Activated T-helper 1 cell treated with anti-CD3 and anti-CD28 coated beads, Interleukin-2, amount 50 U/mL, for 16 hours (primary cell): ENCODE data around the gene SNHG17.
"Not testable (repeated sequence)": the region's sequence is repeated elsewhere in the genome, so short reads cannot be mapped to it uniquely, and the experiment has no call there.

ENCODE experiments used
- DNase-seq, 2 donors: peaks; one replicate each; pipeline ENCODE4 v3.0.0-alpha.2; 2020; ENCODE audit warnings: low read depth in 1 of 2, low spot score in 1 of 2

SNHG17 gene

DNA sequence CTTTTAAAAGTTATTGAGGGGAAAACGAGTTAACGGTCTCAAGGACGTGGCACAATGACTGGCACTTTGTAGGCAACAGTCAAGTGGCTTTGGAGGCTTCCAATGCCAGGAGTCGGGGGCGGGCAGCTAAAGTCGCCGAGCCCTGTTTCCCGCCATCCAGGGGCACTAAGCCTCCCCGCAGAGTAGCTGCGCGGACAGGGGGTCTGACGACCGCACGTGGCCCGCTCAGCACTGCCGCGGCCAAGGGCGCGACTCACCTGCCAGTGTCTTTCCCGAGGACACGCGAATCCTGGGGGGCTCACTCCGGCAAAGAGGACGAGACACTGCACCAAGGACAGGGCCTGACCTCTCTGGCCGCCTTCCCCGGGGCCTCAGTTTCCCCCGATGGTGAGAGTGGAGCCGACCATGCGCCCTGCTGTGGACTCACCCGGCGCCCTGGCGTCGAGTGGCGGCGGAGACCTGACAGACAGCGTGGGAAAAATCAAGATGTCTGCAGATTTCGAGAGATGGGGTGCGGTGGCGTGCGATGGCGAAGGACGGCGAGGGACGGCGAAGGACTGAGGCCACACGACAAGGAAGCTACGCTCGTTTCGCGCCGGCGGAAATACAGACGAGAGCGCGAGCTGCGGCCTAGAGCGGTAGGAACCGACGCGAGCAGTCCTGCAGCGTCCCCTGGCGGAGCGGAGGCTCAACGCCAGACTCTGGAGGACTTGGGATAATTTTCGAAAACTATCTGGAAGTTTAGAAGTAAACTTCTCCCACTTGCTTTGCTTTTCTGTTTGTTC lies at the start of gene SNHG17:
Gene SNHG17 (minus strand): TSS at position 559 of the 785 bp plus-strand sequence.
- peak; percentile 83 to 85 for DNase-seq

DNA sequence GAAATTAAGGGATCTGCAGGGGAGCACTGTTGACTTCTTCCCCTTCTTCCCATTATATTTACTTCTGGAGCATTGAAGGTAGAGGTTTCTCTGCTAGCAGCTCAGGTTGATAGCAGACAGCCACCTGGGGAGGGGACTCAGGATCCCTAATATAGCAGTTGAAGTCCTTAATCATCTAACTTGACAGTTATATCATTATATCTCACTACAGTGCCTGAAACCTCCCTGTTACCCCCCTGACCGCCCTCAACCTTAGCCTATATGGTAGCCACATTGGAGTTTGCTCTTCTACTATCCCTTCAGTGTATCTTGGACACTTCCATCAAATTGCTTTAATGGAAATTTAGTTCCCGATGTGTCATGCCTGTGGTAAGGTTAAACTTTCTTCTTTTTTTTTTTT lies 44.5 kb upstream of the SNHG17 start:
- no peak for DNase-seq

DNA sequence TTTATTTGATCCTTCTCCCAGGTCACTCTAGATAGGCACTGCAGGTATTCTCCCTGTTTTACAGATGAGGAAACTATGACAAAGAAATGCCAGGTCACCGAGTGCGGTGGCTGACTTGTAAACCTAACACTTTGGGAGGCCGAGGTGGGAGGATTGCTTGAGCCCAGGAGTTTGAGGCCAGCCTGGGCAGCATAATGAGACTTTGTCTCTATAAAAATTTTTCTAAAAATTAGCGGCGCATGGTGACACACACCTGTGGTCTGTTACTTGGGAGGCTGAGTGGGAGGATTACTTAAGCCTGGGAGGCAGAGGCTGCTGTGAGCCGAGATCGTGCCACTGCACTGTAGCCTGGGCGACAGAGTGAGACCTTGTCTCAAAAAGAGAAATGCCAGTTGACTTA lies 42.6 kb upstream of the SNHG17 start:
- no peak for DNase-seq

DNA sequence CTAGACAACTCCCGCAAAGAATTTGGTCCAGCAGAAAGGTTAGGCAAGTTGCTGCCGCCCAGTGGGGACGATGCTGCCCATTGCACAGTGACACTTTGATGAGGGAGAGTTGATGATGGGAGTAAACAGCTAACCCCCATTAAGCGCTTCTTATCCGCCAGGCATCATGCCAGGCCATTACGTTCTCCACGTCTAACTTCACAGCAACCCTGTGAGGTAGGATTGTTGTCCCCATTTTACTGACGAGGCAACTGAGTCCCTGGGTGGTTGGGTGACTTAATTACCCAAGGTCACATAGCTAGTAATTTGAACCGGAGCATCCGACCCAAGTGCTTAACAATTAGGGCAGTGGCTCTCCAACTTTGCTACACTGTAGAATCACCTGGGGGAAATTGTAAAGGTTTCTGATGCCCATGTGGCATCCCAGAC lies 38.3 kb upstream of the SNHG17 start:
- no peak for DNase-seq

DNA sequence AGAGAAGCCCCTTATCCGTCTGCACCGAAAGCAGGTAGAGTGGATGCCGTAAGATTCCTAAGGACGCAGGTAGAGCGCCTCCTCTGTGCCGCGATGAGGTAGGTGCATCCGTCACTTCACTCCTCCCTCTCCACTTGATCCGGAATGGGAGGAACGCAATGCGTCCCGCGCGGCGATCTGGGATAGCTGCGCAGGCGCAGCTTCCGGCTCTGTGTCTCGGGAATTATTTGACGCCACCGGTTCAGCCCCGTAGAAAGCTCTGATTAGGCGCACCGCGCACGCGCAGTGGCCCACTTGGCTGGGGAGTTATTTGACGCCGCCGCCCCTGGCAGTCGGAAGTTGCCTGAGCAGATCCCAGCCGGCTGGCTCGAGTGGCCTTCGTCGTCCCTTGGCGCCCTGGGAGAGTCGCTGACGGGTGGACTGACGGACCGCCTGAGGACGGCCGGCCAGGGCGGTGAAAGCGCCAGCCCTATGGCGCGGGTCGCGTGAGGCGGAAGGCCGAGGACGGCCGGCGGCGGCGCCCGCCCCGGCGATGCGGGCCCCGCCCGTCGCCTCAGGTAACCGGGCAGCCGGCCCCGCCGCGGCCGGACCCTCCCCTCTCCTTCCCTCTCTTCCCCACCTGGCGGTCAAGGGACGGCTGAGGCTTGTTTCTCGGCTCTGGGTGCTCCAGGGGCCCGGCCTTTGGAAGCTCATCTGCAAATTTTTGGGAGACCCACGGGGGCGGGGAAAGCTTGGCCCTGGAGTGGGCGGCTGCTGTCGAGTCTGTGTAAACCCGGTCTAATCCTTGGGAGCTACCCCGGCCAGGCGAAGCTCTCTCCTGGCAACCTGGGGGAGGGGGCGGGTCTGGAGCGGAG lies 37.6 kb upstream of the SNHG17 start, which contains the start of gene RALGAPB:
Gene RALGAPB (plus strand): TSS at position 331 of the 854 bp plus-strand sequence. CDS start 15,590 bp downstream, outside the sequence.
- DNase-seq: peak; percentile 96 to 98

DNA sequence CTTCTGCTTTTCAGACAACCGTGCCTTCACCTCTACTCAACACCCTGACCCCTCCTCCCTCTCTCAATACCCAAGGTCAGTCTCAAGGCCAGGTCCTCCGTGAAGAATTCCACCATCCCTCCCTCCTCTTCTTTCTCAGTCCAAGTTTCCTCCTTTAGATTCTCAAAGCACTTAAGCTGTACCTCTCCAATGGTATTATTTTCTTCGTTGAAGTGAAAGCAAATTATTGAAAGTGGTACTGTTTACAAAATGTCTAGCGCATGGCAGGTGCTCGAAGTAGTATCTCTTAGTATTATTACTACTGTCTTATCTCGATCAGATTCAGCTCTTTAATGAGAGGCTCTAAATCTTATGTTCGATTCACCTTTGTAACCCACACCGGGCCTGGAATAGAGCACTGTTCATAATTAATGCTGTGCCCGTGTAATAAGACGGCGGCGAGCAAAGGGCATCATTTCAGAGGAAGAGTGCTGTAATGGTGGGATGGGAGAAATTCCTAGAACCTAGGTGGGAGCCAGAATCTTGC lies 36.9 kb upstream of the SNHG17 start:
- DNase-seq: no peak

DNA sequence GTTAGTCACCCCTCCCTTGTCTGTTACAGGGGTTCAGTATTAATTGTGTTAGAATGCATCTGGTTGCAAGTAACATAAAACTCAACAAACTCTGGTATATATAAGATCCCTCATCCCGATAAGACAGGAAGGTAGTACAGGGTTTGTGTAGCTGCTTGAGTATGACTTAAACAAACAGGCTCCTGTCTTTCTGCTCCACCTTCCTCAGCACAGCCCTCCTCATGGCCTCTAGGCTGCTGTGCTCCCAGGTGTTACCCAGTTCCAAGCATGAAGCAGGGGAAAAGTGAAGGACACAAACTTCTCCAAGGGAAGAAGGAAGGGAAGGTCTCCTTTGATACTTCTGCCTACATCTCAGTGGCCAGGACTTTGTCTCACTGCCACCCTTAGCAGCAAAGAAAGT lies 36.1 kb upstream of the SNHG17 start:
- no peak for DNase-seq

DNA sequence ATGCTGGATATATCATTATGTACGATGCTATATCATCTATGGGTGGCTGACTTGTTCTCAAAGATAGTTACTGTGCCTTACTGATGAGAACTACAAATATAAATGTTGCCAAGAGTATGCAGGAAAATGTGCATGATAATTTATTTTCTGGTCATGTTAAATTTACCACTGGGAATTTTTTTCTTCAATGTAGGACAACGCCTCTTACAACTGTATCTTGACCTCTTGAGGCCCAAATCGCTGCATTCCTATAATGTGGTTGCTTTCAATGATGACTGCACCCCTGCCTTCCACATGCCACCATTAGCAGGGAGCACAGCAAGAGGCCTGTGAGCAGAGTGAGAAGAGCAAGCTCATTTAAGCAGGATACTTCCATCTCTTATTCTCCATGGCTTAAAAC lies 31.9 kb upstream of the SNHG17 start:
- no peak for DNase-seq

DNA sequence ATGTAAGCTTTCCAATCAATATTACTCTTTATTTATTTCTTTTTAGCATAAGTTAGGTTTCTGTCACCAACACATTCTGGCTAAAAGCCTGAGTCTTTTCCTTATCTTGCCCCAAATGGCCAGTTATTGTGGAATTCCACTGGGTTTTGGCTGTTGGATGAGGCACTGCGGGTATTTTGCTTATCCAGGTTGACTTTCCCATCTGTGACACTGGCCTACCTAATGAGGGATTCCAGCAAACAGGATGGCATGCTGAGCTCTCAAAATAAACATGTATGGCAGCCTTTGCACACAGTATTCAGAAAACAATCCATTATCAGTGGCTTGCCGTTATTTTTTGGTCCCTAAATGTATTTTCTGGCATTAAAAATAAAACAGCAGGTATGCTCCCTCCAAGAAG lies 31.0 kb upstream of the SNHG17 start:
- DNase-seq: no peak

DNA sequence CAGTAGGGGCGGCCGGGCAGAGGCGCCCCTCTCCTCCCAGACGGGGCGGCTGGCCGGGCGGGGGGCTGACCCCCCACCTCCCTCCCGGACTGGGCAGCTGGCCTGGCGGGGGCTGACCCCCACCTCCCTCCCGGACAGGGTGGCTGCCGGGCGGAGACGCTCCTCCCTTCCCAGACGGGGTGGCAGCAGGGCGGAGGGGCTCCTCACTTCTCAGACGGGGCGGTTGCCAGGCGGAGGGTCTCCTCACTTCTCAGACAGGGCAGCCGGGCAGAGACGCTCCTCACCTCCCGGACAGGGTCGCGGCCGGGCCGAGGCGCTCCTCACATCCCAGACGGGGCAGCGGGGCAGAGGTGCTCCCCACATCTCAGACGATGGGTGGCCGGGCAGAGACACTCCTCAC lies 26.4 kb upstream of the SNHG17 start:
- DNase-seq: not testable (repeated sequence)

DNA sequence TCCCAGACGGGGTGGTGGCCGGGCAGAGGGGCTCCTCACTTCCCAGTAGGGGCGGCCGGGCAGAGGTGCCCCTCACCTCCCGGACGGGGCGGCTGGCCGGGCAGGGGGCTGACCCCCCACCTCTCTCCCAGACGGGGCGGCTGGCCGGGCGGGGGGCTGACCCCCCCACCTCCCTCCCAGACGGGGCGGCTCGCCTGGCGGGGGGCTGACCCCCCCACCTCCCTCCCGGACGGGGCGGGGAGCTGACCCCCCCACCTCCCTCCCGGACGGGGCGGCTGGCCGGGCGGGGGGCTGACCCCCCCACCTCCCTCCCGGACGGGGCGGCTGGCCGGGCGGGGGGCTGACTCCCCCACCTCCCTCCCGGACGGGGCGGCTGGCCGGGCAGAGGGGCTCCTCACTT lies 26.0 kb upstream of the SNHG17 start:
- not testable (repeated sequence) for DNase-seq

DNA sequence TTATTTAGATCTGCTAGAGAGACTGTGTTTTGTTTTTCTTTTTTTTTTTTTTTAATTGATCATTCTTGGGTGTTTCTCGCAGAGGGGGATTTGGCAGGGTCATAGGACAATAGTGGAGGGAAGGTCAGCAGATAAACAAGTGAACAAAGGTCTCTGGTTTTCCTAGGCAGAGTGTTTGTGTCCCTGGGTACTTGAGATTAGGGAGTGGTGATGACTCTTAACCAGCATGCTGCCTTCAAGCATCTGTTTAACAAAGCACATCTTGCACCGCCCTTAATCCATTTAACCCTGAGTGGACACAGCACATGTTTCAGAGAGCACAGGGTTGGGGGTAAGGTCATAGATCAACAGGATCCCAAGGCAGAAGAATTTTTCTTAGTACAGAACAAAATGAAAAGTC lies 25.5 kb upstream of the SNHG17 start:
- not testable (repeated sequence) for DNase-seq

DNA sequence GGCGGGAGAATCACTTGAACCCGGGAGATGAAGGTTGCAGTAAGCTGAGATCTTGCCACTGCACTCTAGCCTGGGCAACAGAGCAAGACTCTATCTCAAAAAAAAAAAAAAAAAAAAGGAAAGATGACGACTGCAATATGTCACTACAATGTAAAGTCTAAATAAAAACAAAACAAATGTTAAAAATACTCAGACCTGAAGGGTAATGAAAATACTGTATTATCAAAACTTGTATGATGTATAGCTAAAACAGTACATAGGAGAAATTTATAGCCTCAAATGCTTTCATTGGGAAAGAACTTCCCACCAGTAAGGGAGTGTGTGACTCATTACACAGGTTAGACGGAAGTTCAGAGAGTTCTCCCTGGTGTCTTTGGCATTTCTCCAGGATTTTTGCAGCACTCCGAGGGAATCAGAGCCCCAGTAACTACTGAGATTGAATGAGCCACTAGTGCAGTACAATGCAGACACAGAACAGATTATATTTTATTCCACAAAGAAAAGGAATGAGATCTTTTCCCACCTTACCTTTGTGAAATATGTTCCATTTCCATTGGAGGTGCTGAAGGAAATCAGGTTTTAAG lies 25.0 kb upstream of the SNHG17 start:
- DNase-seq: no peak

DNA sequence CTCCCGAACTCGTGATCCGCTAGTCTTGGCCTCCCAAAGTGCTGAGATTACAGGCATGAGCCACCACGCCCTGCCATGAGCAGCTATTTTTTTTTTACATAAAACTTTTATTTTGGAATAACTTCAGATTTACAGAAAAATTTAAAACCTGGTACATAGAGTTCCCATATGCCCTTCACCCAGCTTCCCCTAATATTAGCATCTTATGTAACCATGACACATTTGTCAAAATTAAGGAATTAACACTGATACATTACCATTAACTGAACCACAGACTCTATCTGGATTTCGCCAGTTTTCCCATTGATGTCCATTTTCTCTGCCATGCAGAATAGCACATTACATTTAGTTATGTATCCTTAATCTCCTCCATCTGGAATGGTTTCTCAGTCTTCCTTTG lies 23.2 kb upstream of the SNHG17 start:
- DNase-seq: no peak

DNA sequence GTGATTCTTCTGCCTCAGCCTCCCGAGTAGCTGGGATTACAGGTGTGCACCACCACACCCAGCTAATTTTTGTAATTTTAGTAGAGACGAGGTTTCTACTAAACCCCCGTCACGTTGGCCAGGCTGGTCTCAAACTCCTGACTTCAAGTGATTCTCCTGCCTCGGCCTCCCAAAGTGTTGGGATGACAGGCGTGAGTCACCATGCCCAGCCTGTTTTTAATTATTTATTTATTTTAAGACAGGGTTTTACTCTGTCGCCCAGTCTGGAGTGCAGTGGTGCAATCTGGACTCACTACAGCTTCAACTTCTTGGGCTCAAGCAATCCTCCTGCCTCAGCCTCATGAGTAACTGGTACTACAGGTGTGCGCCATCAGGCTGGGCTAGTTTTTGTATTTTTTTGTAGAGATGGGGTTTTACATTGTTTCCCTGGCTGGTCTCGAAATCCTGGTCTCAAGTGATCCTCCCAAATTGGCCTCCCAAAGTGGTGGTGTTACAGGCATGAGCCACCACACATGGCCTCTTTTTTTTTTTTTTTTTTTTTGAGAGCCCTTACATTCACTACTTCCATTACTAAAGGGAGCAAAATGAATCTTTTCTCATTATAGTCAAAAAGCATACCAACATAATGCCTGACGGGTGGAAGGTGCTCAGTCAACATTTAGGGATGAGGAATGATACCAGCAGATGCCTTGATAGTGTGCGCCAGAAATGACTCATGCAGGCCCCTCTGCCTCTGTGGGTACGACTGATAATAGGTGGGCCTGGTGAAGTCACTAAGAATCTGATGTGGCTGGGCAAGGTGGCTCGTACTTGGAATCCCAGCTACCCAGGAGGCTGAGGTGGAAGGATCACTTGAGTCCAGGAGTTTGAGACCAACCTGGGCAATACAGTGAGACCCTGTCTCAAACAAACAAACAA lies 19.7 kb upstream of the SNHG17 start:
- no peak for DNase-seq

DNA sequence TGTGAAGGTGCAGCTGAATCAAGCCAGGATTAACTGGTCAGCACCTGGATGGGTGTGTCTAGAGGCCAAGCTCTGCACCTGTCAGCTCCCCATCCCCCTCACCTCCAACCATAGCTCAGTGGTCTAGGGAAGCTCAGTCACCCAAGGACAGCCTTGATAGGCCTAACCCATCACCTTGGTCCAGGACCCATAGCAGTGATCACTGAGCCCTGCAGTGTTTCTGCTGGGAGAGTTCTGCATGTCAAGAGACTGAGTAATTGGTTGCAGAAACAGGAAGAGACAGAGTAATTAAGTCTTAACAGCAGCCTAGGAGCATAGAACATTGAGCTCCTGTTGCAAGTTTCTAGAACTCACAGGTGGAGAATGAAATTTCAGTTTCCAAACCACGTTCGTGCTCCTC lies 18.8 kb upstream of the SNHG17 start:
- no peak for DNase-seq

DNA sequence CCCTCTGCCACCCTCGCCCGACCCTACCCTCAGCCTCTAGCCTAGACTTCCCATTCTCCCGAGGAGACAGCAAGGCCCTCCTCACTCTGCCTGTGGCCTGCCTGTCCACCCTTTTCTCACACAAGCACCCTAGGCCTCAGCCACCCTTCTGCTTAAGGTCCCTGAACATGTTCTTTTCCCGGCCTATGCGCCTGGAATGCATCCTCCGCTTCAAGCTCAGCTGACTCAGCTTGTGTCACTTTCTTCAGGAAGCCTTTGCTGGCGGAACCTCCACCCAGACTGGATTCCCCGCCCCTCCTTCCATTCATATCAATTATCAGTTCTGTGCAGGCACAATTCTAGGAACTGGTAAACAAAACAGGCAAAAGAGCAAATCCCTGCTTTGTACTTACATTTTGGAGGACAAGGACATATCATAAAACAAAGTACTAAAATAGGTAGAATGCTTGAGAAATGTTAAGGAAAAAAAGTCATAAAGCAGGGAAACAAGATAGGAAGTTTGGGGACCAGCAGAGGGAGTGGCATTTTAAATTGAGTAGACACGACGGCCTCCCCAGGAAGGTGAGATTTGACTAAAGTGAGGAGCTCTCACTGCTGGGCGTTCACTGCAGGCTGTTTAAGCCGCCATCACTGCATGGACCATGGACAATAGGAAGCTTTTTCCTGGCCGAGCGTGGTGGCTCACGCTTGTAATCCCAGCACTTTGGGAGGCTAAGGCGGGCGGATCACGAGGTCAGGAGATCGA lies 17.9 kb upstream of the SNHG17 start:
- DNase-seq: no peak

DNA sequence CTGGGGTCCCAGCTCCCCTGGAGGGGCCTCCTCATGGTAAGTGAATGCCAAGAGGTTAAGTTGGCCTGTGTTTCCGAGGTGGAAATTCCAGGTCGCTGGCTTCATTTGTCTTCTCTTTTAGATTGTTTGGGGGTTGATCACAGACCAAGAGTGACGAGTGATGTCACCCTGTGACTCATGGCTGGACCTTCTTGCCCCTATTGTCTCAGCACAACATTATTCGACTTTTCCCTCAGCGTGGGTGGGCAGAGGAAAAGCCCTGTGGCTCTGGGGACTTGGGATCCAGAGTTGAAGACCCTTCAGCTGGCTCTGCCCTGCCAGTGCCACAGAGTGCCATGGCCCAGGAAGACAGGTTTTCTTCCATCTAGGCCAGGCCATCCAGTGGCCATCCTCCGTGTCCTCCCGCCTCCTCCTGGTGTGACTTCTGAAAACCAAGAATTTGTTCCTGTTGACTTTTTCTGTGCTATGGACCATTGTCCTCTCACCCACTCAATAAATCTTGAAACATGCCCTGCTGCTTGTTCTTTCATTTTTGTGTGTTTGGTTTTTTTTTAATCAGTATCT lies 15.4 kb upstream of the SNHG17 start:
- no peak for DNase-seq

DNA sequence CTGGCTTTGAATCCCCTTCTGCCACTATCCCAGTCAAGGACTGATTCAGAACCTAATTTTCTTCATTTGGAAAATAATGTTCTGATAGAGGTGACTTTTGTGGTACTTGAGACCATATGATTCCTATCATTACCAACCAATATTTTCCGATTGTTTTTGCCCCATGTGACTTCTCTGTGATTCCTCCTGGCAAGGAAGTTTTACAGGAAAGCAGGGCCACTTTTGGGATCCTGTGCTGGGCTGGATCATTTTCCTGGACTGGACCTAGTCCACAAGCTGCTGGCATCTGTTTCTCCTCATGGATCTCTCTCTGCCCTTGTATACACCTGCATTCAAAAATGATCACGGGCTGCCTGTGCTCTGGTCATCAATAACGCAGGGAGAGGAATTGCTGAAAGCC lies 13.9 kb upstream of the SNHG17 start:
- no peak for DNase-seq
